ENCODE measurements around the gene MYPN.
"Not testable (repeated sequence)": the region's sequence is repeated elsewhere in the genome, so short reads cannot be mapped to it uniquely, and the experiment has no call there.

Gene MYPN

GRCh38 chr10:68109331-68109730 is at the start of gene MYPN:
Gene MYPN, plus strand, starts transcription at chr10:68109488. Its CDS starts 11,951 bp downstream, at chr10:68121439.
- no peak for DNase-seq

- no peak for DNase-seq
Measured at GRCh38 chr10:68067029-68067428, 42.3 kb upstream of the MYPN start.

- DNase-seq, result no peak
Measured at GRCh38 chr10:68067508-68067907, 41.8 kb upstream of the MYPN start.

GRCh38 chr10:68073631-68074030 is 35.7 kb upstream of the MYPN start:
- no peak for DNase-seq

- DNase-seq, result peak in 12 of 56 donors; percentile 32 to 65 (median 50)
Measured at GRCh38 chr10:68074031-68074774, 35.1 kb upstream of the MYPN start.

GRCh38 chr10:68074775-68075549 is 34.3 kb upstream of the MYPN start, which contains the start of gene HERC4:
Gene HERC4, minus strand, starts transcription at chr10:68075283. Its CDS starts 2,175 bp downstream, at chr10:68073108.
- peak; percentile 63 to 95 (median 87) for DNase-seq

GRCh38 chr10:68075550-68076004 is 33.7 kb upstream of the MYPN start:
- DNase-seq, result peak in 1 of 56 donors; percentile 24

- DNase-seq, result not testable (repeated sequence)
Measured at GRCh38 chr10:68076081-68076480, 33.2 kb upstream of the MYPN start.

GRCh38 chr10:68077026-68077425 is 32.3 kb upstream of the MYPN start:
- no peak for DNase-seq

GRCh38 chr10:68079434-68079833 is 29.9 kb upstream of the MYPN start:
- no peak for DNase-seq

- no peak for DNase-seq
Measured at GRCh38 chr10:68080853-68081431, 28.3 kb upstream of the MYPN start.

- no peak for DNase-seq
Measured at GRCh38 chr10:68081916-68082315, 27.4 kb upstream of the MYPN start.

GRCh38 chr10:68082872-68083271 is 26.4 kb upstream of the MYPN start:
- DNase-seq, result peak in 1 of 56 donors; percentile 28

GRCh38 chr10:68083953-68084352 is 25.3 kb upstream of the MYPN start:
- no peak for DNase-seq

GRCh38 chr10:68084469-68084868 is 24.8 kb upstream of the MYPN start:
- DNase-seq, result no peak

GRCh38 chr10:68086011-68086410 is 23.3 kb upstream of the MYPN start:
- no peak for DNase-seq

- DNase-seq, result no peak
Measured at GRCh38 chr10:68086910-68087684, 22.2 kb upstream of the MYPN start.

- no peak for DNase-seq
Measured at GRCh38 chr10:68087685-68088401, 21.4 kb upstream of the MYPN start.

GRCh38 chr10:68088740-68089139 is 20.5 kb upstream of the MYPN start:
- DNase-seq, result no peak

- DNase-seq, result no peak
Measured at GRCh38 chr10:68090586-68090985, 18.7 kb upstream of the MYPN start.

GRCh38 chr10:68092512-68092911 is 16.8 kb upstream of the MYPN start:
- no peak for DNase-seq

All from amygdala (tissue), 56 donors.